Pancreas (tissue), 10 donors: Measurements from ENCODE around the gene HDAC4. TPM values are rescaled to one million over a fixed set of nuclear protein-coding genes. Genes with fewer than 3 reads are reported as not detected.

ENCODE experiments used
- ATAC-seq, 4 donors: fragments of 200-7000 bp; cut with Tn5 transposase; one replicate each; pipeline versions ENCODE4 v1.8.0 to v1.9.1; 2020; ENCODE audit warnings: mild to moderate bottlenecking in 4 of 4, moderate library complexity in 4 of 4
- DNase-seq, 6 donors: peaks; one replicate each; pipeline ENCODE4 v3.0.0-alpha.2; 2020
- FAIRE-seq: peaks from 2 replicates; lab custom pipeline; 2012; peaks lifted over from hg19 to GRCh38; lab: Jason Lieb, UNC
- H3K27ac ChIP-seq, 4 donors: fragments of 200-600 bp; sonication (generic); 1 replicate in 3 of 4; 2 replicates in 1 of 4; pipeline versions ENCODE4 v1.5.0 to v1.8.0; 2020
- H3K27me3 ChIP-seq, 4 donors: fragments of 200-600 bp; one replicate each; pipeline ENCODE4 v1.8.0; 2021
- H3K36me3 ChIP-seq, 3 donors: fragments of 200-600 bp; sonication (generic) in 1 of 3; one replicate each; pipeline versions ENCODE4 v1.5.0 to v1.8.0; 2020 to 2021
- H3K4me1 ChIP-seq, 3 donors: fragments of 200-600 bp; one replicate each; pipeline ENCODE4 v1.8.0; 2021
- H3K4me3 ChIP-seq, 4 donors: fragments of 200-600 bp; sonication (generic) in 2 of 4; one replicate each; pipeline versions ENCODE4 v1.5.0 to v1.8.0; 2020 to 2021
- H3K9me3 ChIP-seq, 4 donors: fragments of 200-600 bp; one replicate each; pipeline ENCODE4 v1.8.0; 2021
- WGBS, 2 donors: extraction: QIAGEN DNeasy Blood & Tissue Kit; methylation state at CpG; one replicate each; pipeline ENCODE4 v1.1.7; 2013; 5-methylcytosine and 5-hydroxymethylcytosine counted together
- intact Hi-C, 3 donors: fragments of 100-400 bp; cut with DNase I; formaldehyde crosslinking; loops; one replicate each; pipeline versions ENCODE4 v1.11.1 to v1.14.2; 2022
- polyA plus RNA-seq, 2 donors: library from polyadenylated mRNA; stranded (reverse); fragments of 200-250 nt; gene quantifications; one replicate each; pipeline ENCODE4 v1.2.3, GENCODE V29; 2013
- total RNA-seq, 6 donors: library from RNA; stranded (reverse); fragmentation: NEBNext Ultra II Directional in 4 of 6; extraction: Animal tissue kit (Norgen Biotek cat#: 25700) in 4 of 6; gene quantifications; one replicate each; pipeline versions ENCODE4 v1.2.1 to v1.2.4, GENCODE V29; 2021 to 2023
- TF ChIP-seq, protein P1 (sequence below), 4 donors: fragments of 200-600 bp; sonication (generic) in 3 of 4; IDR thresholded peaks; one replicate each; pipeline versions ENCODE4 v1.5.0 to v1.8.0; 2021; ENCODE audit warnings: antibody characterized with exemption in 4 of 4
- donor health status: healthy with polysubstance abuse.
- donor health status: DM: no; HTN: no; CAD: no; lungs with moderate emphysema.
- donor health status: DM: no; HTN: no; CAD: no.
- donor health status: control.
- donor health status: control.
- donor health status: Bipolar disorder and iron deficiency.
- donor health status: DM: yes; HTN: yes; CAD: no.
- donor health status: DM: no; HTN: no; CAD: no.
- donor health status: DM: no; HTN: no; CAD: no.
- donor health status: DM: yes; HTN: yes; CAD: no.

The HDAC4 gene
- total and polyA plus RNA-seq, 8 donors, result 8.2 to 31.8 (median 16.6) TPM

DNA sequence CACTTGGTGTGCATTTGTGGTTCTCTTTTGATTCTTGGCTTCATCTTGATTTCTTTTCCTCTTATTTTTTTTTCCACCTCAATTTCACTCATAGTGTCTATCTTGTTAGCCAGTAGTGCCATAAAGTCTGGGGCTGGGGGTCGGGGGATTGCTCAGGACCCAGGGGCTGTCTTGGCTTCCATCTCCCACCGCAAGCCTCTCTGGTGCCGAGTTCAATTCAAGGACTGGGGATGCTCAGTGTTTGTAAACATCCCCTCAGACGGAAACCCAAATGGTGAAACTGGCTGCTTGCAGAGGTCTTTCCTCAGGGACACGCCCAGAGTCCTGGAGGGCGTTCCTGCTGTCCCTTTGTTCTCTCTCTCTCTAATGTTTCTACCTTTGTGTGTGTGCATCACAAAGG is 379.6 kb downstream of the HDAC4 start:
- DNase-seq (no peak), FAIRE-seq (no peak), ATAC-seq (no peak)
- intact Hi-C loops, result no loop called here
- H3K9me3 ChIP-seq, result no peaks in the 10 kb centered on the region
- 50 to 56% methylated on average over 6 of the region's 6 CpGs for WGBS, 2 donors
- TF ChIP-seq, protein P1, sequence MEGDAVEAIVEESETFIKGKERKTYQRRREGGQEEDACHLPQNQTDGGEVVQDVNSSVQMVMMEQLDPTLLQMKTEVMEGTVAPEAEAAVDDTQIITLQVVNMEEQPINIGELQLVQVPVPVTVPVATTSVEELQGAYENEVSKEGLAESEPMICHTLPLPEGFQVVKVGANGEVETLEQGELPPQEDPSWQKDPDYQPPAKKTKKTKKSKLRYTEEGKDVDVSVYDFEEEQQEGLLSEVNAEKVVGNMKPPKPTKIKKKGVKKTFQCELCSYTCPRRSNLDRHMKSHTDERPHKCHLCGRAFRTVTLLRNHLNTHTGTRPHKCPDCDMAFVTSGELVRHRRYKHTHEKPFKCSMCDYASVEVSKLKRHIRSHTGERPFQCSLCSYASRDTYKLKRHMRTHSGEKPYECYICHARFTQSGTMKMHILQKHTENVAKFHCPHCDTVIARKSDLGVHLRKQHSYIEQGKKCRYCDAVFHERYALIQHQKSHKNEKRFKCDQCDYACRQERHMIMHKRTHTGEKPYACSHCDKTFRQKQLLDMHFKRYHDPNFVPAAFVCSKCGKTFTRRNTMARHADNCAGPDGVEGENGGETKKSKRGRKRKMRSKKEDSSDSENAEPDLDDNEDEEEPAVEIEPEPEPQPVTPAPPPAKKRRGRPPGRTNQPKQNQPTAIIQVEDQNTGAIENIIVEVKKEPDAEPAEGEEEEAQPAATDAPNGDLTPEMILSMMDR (IDR thresholded peaks at IDR 0.05), result no peak
- no peaks in the 10 kb centered on the region for H3K27me3 ChIP-seq
- no peak overlapping the region for H3K4me3 ChIP-seq
- H3K36me3 ChIP-seq, result no peaks in the 10 kb centered on the region
- no peak overlapping the region for H3K27ac ChIP-seq
- H3K4me1 ChIP-seq, result no peaks in the 10 kb centered on the region

DNA sequence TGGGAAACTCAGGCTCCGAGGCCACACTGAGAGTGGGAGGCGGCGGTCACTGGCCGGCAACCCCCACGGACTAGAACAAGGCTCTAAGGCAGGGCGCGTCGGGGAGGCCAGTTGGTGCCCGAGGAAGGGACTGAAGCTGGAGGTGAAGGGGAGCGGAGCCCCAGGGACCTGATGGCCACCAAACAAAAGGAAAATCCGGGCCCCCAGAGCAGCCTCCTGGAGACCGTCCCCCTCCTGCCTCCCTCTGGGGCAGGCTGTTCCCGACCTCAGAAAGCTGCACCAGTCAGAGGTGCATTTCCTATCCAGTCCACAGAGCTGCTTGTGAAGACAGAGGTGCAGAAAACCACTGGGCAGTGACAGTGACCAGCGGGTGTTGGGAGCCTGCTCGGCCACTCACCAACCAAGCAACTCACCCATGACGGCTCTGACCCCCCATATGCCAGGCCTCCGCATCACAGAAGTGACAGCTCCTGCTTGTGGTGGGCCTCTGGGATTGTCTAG is 380.2 kb downstream of the HDAC4 start:
- 70 to 80% methylated on average over 17 of the region's 17 CpGs for WGBS, 2 donors
- intact Hi-C loops, result no loop called here
- DNase-seq, result no peak
- no peaks in the 10 kb centered on the region for H3K4me1 ChIP-seq
- TF ChIP-seq, protein P1 (IDR thresholded peaks at IDR 0.05), result no peak
- no peak overlapping the region for H3K4me3 ChIP-seq
- no peak overlapping the region for H3K27ac ChIP-seq
- no peaks in the 10 kb centered on the region for H3K27me3 ChIP-seq
- ATAC-seq, result no peak
- no peaks in the 10 kb centered on the region for H3K36me3 ChIP-seq
- H3K9me3 ChIP-seq, result no peaks in the 10 kb centered on the region
- no peak for FAIRE-seq

DNA sequence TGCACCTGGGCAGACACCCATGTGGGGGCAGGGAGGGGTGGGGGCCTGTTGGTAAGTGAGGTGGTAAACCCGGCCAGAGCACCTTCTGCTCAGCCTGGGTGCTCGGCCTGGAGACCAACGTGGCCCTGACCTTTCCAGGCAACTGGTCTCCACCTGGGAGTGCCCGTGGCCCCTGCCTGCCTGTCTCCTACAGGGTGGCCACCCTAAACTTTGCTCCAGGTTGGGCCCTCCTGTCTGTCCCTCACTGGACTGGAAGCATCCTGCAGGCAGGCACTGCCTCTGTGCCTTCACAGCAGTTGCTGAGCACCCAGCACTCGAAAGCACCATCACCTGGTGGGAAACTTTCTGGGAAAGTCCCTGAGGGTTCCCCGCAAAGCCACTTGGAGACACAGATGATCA is 381.6 kb downstream of the HDAC4 start:
- no peak overlapping the region for H3K4me3 ChIP-seq
- FAIRE-seq (no peak), ATAC-seq (no peak), DNase-seq (no peak)
- H3K4me1 ChIP-seq, result no peaks in the 10 kb centered on the region
- no peaks in the 10 kb centered on the region for H3K36me3 ChIP-seq
- no peaks in the 10 kb centered on the region for H3K9me3 ChIP-seq
- H3K27ac ChIP-seq, result no peak overlapping the region
- WGBS, 2 donors, result 60 to 78% methylated on average over 6 of the region's 6 CpGs
- TF ChIP-seq, protein P1 (IDR thresholded peaks at IDR 0.05), result no peak
- intact Hi-C loops, result no loop called here
- no peaks in the 10 kb centered on the region for H3K27me3 ChIP-seq

DNA sequence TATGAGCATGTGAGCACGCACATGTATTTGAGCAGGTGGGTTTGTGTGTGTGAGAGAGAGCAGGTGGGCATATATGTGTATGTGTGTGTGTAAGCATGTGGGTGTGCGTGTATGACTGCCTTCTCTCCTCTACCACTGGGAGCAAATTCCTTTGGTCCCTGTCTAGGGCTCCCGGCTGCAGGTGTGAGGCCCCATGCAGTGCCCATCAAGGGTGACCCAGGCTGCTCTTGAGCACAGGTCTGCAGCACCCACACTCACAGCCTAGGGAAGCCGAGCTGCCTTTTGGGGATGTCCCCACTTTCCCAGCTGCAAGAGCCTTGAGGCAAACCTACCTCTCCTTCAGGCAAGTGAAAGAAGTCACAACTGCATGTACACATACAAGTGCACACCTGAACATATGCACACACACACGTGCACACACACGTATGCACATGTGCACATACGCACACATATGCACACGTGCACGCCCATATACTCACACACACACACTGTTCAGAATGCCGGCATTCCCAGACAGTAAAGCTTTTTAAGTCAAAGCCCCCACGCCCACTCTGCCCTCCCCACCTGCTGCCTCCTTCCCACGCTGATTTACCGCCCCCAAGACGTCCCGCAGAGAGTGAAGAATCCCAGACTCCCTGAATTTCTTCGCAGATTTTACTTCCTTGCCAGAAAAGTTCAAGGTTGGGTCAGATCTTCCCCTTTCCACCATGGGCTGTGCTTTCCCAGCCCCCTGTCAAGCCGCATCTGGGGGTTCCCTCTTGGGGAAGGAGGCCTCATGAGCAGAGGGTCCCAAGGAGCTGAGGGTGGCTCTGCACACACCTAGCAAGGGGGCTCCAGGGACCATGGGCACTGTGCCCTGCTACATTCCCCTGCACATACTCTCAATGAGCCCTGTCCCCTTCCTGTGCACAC is 382.3 kb downstream of the HDAC4 start:
- Histone ChIP-seq H3K4me1 (no peaks in the 10 kb centered on the region), H3K9me3 (no peaks in the 10 kb centered on the region), H3K27me3 (no peaks in the 10 kb centered on the region), H3K27ac (no peak overlapping the region), H3K36me3 (no peaks in the 10 kb centered on the region), H3K4me3 (no peak overlapping the region)
- no peak for DNase-seq
- ATAC-seq, result no peak
- no peak for FAIRE-seq
- WGBS, 2 donors, result 63 to 66% methylated on average over 17 of the region's 17 CpGs
- TF ChIP-seq, protein P1 (IDR thresholded peaks at IDR 0.05), result no peak
- intact Hi-C loops, result no loop called here
